ENCODE results near the gene SEMA4G.
A peak's percentile ranks its signal among the peaks of the same experiment; 100 is the strongest.

The SEMA4G gene

DNA sequence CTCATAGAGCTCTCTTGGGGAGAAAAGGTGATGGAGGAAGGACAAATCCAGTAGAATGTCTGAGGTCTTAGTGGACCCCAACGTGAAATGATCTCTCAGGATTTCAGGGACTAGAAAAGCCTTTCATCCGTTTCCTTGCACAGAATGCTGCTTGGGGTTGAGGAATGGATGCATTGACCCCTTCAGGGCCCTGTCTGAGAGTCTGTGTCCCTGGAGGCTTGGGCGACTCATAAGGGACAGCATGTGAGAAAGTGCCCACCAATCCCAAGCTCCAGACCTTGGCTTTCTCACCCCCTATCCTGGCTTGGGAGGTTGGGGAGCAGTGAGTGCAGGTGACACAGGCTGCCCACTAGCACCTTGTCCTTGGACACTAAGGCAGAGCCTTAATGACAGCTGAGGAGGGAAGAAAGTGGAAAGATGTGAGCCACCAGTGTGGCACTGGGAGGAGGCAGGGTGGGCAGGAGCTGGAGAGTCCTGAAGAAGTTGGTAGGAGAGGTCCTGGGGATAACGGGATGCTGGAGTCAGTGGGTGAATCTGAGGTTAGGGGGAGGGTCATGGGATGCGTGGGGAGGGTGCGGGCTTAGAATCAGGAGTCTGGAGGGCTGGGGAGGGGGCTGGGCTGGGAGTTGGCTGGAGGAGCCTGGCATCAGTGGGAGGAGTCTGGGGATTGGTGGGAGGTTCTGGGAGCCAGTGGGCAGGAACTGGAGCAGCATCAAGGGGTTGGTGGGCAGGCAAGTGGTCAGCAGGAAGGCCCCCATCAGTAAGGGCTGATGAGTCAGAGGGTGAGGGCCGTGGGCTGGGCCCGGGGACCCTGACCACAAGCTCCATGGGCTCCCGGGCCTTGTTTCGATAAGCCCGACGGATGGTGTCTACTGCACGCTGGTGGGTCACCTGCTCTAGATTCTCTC, 38.9 kb downstream of the SEMA4G start:
- DNase-seq, result no peak

DNA sequence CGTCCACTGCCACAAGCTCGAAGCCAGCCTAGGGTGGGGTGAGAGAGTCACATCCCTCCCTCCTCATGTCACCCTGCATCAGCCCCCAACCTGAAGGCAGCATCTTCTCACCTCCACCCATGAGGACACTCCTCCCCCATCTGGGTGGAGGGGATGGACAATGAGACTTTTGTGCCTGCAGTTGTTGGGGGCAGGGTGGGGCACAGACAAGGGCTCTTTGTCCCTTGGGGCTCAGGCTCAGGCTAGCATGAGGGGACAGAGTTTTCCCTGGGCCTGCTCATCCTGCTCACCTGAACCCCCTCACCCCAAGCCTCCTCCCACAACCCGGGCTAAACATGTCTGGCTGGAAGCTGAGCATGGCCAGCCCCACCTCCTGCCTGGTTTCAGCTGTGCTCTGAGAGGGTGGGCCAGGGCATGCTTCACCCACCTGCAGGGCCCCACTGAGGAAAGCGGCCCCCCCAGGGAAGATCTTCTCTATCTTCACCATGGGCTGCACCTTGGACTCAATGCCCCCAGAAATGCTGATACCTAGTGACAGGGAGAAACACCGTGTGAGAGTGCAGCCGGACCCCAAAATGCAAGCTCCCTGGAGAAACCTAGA, 39.6 kb downstream of the SEMA4G start:
- DNase-seq, result no peak

DNA sequence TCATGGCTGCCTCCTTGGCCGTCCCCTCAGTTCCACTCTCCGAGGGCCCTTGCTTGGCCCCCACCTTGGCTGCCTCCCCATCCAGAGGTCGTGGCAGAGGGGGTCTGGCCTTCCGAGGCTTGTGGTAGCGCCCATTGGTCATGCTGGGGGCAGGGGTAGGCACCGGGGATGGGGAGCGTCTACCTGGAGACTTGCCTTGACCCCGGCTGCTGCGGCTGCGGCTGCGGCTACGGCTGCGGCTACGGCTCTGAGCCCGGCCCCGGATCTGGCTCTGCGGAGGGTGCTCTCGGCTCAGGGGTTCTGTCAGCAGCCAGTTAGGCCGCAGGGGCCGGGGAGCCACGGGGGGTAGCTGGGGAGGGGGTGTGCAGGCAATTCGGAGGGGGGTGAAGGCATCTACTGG, 41.0 kb downstream of the SEMA4G start:
- no peak for DNase-seq

DNA sequence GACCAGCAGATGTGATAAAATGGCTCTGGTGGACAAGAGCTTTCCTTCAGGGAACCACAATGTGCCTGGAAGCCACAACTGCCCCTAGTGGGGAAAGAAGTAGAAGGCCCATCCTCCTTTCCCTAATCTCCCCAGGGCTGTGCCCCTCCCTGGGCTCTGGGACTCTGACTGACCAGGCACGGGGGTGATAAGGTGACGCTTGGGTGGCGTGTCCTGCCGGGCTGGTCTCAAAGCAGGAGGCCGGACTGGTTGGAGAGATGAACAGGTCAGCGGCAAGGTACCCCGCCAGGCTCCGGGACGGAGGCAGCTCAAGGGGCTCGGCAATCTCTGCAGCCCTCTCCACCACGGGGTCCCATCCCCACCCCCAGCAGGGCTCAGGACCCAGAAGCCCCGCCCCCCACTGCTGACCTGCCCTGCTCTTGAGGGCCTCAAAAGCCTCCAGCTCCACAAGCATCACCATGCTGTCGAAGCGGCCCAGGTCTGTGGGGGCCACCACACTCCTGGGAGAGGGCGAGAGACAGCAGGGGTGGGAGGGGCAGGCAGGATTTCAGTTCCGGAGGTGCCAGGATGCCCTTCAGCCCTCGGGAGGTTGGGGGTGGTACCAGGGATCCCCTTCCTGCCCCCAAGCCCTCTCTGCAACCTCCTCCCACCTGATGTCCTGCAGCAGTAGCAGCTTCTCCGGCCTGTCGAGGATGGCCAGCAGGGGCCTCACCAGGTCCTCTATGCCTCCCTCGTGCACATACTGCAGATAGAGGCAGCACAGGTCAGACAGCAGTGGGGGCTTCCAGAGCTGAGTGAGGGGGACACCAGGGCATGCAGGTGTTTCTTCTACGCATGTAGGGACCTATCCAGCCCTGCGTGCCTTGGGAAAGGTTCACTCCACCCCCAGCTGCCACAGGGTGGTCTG, 42.5 kb downstream of the SEMA4G start:
- DNase-seq, result no peak

DNA sequence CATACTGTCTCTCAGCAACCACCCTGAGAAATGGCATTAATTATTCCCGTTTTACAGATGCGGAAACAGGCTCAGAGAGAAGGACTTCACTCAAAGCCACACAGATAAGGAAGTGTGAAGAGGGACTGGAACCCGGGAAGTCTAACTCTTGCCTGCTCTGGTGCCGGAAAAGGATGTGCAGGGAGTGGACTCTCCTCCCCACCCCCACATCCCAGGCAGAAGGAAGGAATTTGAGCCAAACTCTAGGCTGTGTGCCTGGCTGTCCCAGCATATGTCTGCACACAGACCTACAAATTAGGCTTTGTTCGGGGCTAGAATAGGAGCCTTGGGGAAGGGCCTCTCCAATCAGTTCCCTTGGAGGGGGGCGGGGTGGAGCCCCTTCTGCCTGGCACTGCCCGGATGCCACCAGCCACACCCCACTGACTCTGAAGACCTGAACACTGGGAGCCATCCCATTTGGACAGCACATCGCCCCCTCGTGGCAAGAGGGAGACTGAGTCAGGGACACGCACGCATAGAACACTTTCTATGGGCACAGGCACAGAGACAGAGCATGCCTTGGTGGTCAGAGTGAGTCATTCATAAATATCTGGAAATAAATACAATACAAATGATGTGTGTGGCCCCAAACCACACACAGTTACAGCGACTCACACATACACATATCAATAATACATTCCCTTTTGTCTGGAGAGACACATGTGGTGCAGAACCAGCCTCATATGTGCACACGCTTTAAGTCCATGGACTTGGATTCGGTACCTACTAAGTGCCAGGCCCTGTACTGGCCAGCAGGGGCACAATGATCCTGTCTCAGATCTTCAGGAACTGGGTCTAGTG, 43.4 kb downstream of the SEMA4G start:
- DNase-seq, result peak; percentile 47 to 79 (median 61)

DNA sequence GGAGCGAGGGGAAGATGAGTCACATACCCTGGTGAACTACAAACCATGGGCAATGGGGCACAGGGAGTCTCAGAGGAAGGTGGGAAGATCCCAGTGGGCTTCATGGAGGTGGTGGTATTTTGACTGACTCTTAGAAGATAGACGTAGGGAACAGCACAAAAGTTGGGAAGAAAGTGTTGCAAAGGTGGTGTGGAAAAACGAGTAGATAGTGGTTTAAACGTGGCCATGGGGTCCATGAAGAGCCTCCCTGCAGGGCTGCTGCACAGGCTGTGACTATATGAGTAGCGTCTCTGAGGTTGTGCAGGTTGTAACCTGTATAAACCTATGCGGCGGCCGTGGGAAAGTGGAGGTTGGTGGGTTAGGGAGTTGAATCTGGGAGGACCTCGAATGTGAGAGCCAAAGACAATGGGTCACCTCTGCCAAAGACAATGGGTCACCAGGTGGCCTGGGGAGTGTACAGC, 44.1 kb downstream of the SEMA4G start:
- no peak for DNase-seq

DNA sequence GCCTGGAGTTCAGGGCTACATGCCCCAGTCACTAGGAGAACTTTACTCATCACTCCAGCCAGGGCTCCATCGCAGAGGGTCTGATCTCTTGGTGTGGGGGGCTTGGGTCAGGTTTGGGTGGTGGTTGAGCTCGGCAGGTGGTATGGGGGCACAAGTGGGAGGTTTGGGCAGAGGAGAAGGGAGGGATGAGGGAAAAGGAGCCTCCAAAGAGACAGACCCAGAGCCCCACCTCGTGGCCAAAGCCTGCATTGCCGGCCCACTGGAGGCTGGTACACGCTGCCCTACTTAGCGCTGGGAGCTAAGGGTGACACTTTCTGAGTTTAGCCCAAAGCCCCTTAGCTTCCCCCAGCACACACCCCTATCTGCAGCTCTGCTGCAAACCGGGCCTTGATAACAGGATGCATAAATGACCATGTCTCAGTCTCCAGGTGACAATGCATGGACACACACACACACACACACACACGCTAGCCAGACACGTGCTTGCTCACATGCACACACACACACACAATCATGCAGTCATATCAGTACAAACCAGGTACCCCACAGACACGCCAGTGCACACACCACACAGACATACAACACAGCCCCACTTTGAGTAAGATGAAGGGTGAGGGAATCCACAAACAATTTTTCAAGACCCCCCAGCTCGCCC, 45.1 kb downstream of the SEMA4G start:
- DNase-seq, result peak; percentile 40 to 73 (median 59)

DNA sequence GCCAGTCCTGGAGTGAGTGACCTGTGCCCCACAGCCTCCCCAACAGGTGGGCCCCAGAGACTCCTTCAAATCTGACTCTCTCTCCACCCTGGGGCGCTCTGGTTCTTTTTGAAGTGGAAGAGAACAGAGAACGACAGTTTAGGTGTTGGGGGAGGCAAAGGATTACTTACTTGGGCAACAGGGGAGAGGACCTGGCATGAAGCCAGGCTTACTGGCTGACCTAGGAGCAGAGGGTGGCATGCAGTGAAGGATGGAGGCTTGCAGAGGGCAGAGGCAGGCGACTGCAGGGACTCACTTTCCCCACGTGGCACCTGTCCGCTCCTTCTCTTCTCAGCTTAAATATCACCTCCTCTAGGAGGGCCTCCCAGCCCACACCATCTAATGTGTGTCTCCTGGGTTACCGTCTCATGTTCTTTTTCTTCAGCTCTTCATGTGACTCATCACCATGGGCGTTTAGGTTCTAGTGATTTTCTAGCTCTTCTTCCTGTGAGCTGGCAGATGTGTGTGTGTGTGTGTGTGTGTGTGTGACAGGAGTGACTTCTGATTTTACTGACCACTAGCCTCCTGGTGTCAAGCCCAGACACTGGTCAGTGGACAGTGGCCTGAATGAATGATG, 45.8 kb downstream of the SEMA4G start:
- no peak for DNase-seq

DNA sequence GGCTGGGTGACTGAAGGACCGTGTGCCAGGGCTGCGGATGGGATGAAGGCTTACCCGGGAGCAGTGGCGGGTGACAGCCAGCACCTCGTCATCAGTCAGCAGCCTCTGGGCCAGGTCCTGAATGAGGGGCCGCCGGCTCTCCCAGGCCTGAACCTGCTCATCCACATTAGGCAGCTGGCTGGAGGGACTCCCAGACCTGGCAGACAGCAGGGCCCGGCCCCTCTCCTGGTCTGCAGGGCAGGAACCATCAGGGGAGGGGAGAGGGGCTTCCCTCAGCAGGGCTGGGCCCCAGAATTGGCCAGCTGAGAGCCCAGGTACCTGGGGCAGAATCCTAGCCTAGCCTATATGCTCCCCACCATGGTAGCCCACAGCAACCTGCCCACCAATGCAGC, 46.3 kb downstream of the SEMA4G start:
- no peak for DNase-seq

DNA sequence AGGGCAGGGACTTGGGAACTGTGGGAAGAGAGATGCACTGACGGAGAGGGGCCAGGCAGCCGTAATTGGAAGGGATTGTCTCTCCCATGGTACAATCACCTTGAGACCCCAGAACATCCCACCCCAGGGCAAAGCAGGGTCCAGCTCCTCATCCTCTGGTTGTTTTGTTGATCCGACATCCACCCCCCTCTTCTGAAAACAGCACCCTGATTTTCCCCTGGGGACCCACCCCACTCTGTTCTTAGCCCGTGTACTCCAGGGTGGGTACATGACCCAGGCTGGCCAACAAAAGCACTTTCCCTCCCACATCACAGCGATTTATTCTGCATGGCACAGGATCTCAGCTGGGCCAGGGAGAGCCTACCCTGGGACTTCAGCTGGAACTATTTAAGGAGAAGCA, 47.5 kb downstream of the SEMA4G start:
- DNase-seq, result no peak

DNA sequence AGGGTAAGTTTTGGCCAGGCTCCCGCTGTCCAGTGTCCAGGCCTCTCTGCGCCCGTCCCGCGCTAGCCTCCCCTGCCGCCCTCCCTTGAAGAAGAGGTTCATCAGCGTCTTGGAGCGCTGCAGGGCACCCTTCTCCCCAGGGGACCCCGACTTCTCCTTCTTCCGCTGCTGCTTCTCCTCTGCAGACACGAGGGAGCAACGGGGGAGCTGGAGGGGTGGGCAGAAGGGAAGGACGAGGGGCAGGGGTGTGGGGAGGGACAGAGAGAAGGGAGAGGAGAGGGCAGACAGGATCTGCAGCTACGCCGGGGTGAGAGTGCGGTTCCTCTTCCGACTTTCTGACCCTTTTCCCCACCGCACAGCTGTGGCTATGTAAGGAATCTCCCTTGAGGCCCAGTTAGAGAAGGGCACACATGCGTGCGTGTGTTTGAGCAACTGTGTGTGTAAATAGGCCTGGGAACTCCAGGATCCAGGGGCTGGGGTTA, 48.9 kb downstream of the SEMA4G start:
- DNase-seq, result no peak

DNA sequence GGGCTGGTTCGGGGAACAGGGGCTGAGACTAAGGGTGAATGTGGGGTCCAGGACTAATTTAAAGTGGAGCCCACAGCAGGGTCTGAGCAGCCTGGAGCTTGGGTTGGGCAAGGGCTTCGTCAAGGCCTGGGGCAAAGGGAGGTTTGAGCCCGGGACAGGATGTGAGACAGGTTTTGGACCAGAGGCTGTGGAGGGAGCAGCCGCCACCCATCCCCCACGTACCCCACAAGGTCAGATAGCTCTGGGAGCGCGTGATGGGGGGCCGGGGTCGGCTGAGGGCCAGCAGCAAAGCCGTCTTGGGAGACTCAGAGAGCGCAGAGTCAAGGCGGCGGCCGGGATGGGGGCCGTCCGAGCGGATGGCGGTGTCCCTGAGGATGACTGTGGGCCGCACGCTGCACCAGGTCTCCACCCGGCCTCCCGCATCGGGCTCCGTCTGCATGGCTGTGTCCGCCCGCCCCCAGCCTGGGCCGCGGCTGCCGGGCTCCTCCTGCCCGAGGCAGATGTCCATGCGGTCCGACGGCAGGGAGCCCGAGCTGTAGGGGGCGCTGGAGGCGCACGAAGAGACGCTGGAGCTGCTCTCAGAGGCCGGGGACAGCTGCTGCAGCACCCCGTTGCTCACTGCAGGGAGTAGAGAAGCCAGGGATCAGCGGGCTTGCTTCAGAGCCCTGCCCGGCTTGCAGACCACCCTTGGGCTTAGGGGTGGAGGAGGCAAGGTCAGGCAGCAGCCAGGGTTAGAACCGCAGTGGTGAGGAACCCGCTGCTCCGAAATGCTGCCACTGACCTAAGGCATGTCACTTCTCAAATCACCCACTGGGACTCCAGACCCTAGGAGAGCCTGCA, 49.5 kb downstream of the SEMA4G start:
- DNase-seq, result peak in 4 of 5 donors; percentile 48 to 73 (median 55)
